22Rv1 (cell line): ENCODE data around the gene TRPT1.

Source experiments
- H3K27ac ChIP-seq: fragments of 450-650 bp; 2 replicates; pipeline ENCODE4 v1.5.1; 2017
- ZFX ChIP-seq: fragments of 450-650 bp; IDR thresholded peaks from 2 replicates; pipeline ENCODE4 v1.6.1; 2017; ENCODE audit warnings: antibody characterized with exemption, borderline replicate concordance
- TF ChIP-seq, protein P1 (sequence below): fragments of 450-650 bp; IDR thresholded peaks from 2 replicates; pipeline ENCODE4 v1.5.1; 2017; ENCODE audit warnings: mild to moderate bottlenecking

TRPT1 gene

DNA sequence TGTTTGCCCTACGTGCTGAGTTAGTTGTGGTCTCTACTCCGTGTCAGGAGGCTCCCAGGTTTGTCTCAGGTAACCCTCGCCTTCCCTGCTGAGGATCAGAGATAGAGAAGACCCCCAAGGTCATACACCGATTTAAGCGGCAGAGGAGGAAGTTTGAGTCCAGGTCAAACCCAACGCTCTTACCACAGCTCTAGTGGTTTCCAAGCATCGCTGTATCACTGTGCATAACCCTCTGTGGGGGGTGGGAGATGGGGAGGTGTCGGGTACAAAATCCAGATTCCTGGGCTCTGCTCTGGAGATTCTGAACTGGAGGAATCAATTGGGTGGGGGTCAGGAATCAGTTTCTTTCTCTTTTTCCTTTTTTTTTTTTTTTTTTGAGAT is 5.0 kb upstream of the TRPT1 start:
- H3K27ac ChIP-seq, result peak overlapping the region; percentile 73
- TF ChIP-seq, protein P1, sequence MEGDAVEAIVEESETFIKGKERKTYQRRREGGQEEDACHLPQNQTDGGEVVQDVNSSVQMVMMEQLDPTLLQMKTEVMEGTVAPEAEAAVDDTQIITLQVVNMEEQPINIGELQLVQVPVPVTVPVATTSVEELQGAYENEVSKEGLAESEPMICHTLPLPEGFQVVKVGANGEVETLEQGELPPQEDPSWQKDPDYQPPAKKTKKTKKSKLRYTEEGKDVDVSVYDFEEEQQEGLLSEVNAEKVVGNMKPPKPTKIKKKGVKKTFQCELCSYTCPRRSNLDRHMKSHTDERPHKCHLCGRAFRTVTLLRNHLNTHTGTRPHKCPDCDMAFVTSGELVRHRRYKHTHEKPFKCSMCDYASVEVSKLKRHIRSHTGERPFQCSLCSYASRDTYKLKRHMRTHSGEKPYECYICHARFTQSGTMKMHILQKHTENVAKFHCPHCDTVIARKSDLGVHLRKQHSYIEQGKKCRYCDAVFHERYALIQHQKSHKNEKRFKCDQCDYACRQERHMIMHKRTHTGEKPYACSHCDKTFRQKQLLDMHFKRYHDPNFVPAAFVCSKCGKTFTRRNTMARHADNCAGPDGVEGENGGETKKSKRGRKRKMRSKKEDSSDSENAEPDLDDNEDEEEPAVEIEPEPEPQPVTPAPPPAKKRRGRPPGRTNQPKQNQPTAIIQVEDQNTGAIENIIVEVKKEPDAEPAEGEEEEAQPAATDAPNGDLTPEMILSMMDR, result no peak

DNA sequence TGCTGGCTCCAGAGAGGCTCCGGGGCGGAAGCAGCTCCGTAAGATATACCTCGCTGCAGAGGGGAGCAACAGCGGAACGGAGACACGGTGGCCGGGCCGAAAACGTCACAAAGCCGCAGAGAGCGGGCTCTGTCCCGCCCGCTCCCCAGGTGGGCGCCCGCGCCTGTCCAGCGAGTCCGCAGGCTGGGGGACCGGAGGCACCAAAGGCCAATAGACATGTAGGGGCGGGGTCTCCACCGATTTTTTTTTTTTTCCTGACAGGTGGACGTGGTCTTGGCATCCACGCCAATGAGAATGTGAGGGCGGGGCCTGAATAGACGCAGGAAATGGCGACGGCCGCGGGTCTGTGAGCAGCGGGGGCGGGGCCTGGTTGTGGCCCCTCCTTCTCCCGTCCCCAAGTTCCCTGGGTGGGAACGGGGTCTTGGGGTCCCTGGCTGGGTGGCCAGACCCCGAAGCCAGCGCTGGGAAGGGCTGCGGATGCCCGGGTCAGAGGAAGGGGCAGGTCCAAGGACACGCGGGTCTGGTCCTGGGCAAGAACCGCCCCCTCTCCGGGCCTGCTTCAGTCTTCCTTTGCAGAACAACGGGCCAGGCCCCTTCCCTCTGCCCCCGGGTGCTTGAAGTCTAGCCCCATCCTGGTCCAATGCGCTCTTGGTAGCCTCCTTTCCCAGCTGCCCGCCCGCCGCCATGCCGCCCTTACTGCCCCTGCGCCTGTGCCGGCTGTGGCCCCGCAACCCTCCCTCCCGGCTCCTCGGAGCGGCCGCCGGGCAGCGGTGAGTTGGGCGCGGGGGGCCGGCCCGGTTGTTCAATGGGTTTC is 4.4 kb upstream of the TRPT1 start, which contains the start of gene DNAJC4:
DNAJC4 (plus strand) TSS at position 378 of the 814 bp plus-strand sequence; CDS start at position 685, 307 bp downstream.
- H3K27ac ChIP-seq, result peak within 1 kb of the TSS; percentile 73
- no peak for TF ChIP-seq ZFX
- TF ChIP-seq, protein P1, result no peak

DNA sequence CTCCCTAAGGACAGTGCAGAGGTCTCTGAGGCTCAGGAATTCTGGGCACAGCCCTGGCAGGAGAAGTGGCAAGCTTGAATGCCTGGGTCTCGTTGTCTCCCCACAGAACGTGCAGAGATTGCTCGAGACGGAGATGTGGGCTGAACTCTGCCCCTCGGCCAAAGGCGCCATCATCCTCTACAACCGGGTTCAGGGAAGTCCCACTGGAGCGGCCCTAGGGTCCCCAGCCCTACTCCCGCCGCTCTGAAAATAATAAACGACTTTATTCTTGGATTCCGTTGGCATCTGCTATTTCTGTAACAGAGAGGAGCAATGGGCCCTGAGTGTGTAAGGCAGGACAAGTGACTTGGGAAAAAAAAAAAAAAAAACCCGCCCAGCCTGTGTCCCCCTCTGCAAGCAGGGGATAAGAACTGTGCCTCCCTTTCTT is 3.8 kb upstream of the TRPT1 start:
- H3K27ac ChIP-seq, result peak overlapping the region; percentile 73
- TF ChIP-seq, protein P1, result no peak
- TF ChIP-seq ZFX, result no peak

DNA sequence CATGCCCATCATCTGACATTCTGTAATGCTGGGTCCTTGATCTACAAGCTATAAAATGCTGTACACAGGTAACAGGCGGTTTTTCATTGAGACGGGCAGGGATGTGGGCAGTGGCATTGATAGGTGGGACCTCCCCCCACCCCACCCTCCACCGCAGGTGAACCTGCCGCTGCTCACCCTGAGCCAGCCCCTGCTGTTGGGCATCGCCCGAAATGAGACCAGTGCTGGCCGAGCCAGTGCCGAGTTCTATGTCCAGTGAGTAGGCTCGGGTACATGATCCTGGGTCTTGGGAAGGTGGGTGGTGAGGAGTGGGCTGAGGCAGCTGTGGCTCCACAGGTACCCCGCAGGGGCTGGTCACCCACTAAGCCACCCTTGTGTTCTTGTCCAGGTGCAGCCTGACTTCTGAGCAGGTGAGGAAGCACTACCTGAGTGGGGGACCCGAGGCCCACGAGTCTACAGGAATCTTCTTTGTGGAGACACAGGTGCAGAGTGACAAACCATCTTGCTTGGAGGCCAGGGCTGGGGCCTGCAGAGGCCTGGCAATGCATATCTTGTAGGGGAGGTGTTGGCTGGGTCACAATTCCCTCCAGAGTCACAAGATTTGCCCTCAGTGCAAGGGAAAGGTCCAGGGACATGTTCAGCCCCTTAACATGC is 3.2 kb upstream of the TRPT1 start:
- TF ChIP-seq, protein P1, result no peak
- no peak for TF ChIP-seq ZFX
- H3K27ac ChIP-seq, result peak overlapping the region; percentile 73

- no peak for TF ChIP-seq ZFX
- TF ChIP-seq, protein P1, result no peak
- peak overlapping the region; percentile 95 for H3K27ac ChIP-seq
These were observed 1.5 kb upstream of the TRPT1 start for GRCh38 chr11:64227405-64227956.

DNA sequence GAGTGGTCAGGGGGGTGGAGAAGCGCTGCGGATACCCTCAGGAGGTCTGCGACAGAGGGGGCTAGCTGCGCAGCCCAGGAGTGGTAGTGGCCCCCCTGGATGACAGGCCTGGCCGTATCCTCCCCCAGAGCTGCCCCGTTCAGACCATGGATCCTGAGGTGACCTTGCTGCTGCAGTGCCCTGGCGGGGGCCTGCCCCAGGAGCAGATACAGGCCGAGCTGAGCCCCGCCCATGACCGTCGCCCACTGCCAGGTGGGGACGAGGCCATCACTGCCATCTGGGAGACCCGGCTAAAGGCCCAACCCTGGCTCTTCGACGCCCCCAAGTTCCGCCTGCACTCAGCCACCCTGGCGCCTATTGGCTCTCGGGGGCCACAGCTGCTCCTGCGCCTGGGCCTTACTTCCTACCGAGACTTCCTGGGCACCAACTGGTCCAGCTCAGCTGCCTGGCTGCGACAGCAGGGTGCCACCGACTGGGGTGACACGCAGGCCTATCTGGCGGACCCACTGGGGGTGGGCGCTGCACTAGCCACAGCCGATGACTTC is 593 bp upstream of the TRPT1 start:
- peak overlapping the region; percentile 95 for H3K27ac ChIP-seq
- TF ChIP-seq, protein P1, result no peak
- TF ChIP-seq ZFX, result no peak
